CD4-positive, CD25-positive, alpha-beta regulatory T cell (primary cell): ENCODE results near the gene AFTPH. TPM values are rescaled to one million over a fixed set of nuclear protein-coding genes. Genes with fewer than 3 reads are reported as not detected.
A peak's percentile ranks its signal among the peaks of the same experiment; 100 is the strongest.

ENCODE experiments used
- ATAC-seq, 2 donors: fragments of 150-1000 bp; cut with Tn5 transposase; one replicate each; pipeline ENCODE4 v1.10.0; 2021; ENCODE audit warnings: low read depth in 2 of 2, moderate number of reproducible peaks in 2 of 2, moderate library complexity in 1 of 2
- DNase-seq, 3 donors: peaks; one replicate each; pipeline versions ENCODE4 v3.0.0 to v3.0.0-alpha.2; 2012 to 2022; ENCODE audit warnings: mixed read lengths in 1 of 3
- H3K27ac ChIP-seq: one replicate; pipeline ENCODE4 v1.7.0; 2013; ENCODE audit warnings: mild to moderate bottlenecking, low read length; ENCODE audit not compliant: insufficient read depth, poor library complexity, severe bottlenecking
- H3K27me3 ChIP-seq: one replicate; pipeline ENCODE4 v1.7.0; 2013; ENCODE audit warnings: low read length; ENCODE audit not compliant: control insufficient read depth, insufficient read depth
- H3K36me3 ChIP-seq: one replicate; pipeline ENCODE4 v1.7.0; 2013; ENCODE audit warnings: mild to moderate bottlenecking, low read length, moderate library complexity; ENCODE audit not compliant: control insufficient read depth, insufficient read depth
- H3K4me1 ChIP-seq: 2 replicates; pipeline ENCODE4 v1.7.0; 2013; ENCODE audit warnings: mild to moderate bottlenecking, low read length; ENCODE audit not compliant: insufficient read depth, control insufficient read depth, poor library complexity, severe bottlenecking
- H3K4me3 ChIP-seq: one replicate; pipeline ENCODE4 v1.7.0; 2013; ENCODE audit warnings: low read depth, mild to moderate bottlenecking, low read length, moderate library complexity
- H3K9me3 ChIP-seq, 2 experiments: 1 replicate in 1 of 2; 2 replicates in 1 of 2; pipeline ENCODE4 v1.7.0; 2013; ENCODE audit warnings: low read length in 2 of 2, mild to moderate bottlenecking in 1 of 2, moderate library complexity in 1 of 2; ENCODE audit not compliant: control insufficient read depth in 2 of 2
- H3K27ac Mint-ChIP-seq, 3 donors: one replicate each; pipeline ENCODE4 v1.8.0; 2020 to 2022; ENCODE audit warnings: mild to moderate bottlenecking in 3 of 3, mixed read lengths in 3 of 3, moderate library complexity in 2 of 3
- H3K27me3 Mint-ChIP-seq: one replicate; pipeline ENCODE4 v1.8.0; 2022; ENCODE audit warnings: mild to moderate bottlenecking, mixed read lengths
- H3K36me3 Mint-ChIP-seq: one replicate; pipeline ENCODE4 v1.8.0; 2020; ENCODE audit warnings: mixed read lengths
- H3K4me1 Mint-ChIP-seq, 4 donors: one replicate each; pipeline ENCODE4 v1.8.0; 2020 to 2022; ENCODE audit warnings: mixed read lengths in 4 of 4, mild to moderate bottlenecking in 1 of 4
- H3K4me3 Mint-ChIP-seq, 4 donors: one replicate each; pipeline ENCODE4 v1.8.0; 2020 to 2022; ENCODE audit warnings: mild to moderate bottlenecking in 4 of 4, mixed read lengths in 4 of 4, moderate library complexity in 3 of 4
- H3K9me3 Mint-ChIP-seq, 7 donors: one replicate each; pipeline ENCODE4 v1.8.0; 2020 to 2022; ENCODE audit warnings: mixed read lengths in 7 of 7, mild to moderate bottlenecking in 3 of 7, moderate library complexity in 2 of 7
- polyA plus RNA-seq, 4 donors: library from polyadenylated mRNA; unstranded; fragments of 300-500 nt; fragmentation: Illumina TruSeq; gene quantifications; one replicate each; pipeline ENCODE4 v1.2.3, GENCODE V29; 2021
- total RNA-seq: library from RNA; stranded (reverse); gene quantifications from one replicate; pipeline ENCODE4 v1.2.3, GENCODE V29; 2022

Gene AFTPH
- total RNA-seq (45.0 TPM), polyA plus RNA-seq (10 to 100 TPM; 23.7 to 37.0 (median 28.2) TPM)

DNA sequence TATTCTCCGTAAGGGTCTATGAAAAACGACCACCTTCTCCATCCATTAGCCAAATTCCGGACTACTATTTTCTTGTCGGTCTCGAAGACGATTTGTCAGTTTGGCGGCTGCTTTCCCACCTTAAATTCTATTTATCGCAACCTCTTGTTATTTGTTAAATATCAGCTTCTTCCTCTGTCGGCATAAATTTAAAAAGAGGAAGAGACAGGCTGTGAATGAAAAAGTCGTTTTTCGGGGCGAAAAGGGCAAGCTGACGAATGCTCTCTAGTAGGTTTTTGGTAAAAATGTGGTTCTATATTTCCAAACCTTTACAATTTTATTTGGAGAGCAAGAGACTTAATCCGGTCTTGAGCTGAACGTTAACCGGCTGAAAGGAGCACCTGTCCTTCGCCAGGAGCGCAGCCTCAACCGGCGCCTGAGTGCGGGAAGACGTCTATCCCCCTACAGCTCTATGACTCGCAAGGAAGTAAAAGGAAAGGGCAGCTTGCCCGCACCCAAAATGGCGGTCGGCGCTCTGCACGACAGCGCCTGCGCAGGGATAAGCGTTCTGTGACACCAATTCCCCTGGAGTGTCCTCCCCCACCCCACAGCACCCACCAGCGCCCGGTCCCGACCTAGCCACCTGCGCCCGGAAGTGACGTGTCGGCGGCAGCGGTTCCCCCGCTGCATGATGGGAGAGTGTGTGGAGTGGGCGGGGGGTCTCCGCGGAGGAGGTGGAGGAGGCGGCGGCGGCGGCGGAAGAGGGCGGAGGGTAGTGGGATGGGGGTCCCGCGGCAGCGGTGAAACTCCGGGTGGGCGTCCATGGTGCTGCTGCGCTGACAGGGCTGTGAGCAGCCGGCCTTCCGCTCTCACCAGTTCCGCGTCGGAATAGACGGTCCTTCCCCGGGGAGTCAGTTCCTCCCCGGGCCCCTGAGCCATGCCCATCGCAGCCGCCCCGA, at the start of gene AFTPH:
Gene AFTPH (plus strand): TSS at position 663 of the 938 bp plus-strand sequence. CDS start 27,147 bp downstream, outside the sequence.
- H3K4me1 ChIP-seq, result peaks cover 53% of the 10 kb centered on the region
- Mint-ChIP-seq H3K4me3 (peak within 1 kb of the TSS; percentile 95 to 99 (median 98)), H3K9me3 (no peaks in the 10 kb centered on the region), H3K27ac (peak within 1 kb of the TSS; percentile 96 to 99 (median 98)), H3K27me3 (peaks cover 5% of the 10 kb centered on the region), H3K36me3 (no peaks in the 10 kb centered on the region), H3K4me1 (peaks cover 14 to 50% (median 39%) of the 10 kb centered on the region in 4 donors)
- peak; percentile 96 to 98 for ATAC-seq
- DNase-seq, result peak; percentile 99 to 100 (median 100)
- no peaks in the 10 kb centered on the region for H3K27me3 ChIP-seq
- H3K9me3 ChIP-seq, result no peaks in the 10 kb centered on the region
- no peaks in the 10 kb centered on the region for H3K36me3 ChIP-seq
- H3K27ac ChIP-seq, result peak within 1 kb of the TSS; percentile 92
- H3K4me3 ChIP-seq, result peak within 1 kb of the TSS; percentile 99

DNA sequence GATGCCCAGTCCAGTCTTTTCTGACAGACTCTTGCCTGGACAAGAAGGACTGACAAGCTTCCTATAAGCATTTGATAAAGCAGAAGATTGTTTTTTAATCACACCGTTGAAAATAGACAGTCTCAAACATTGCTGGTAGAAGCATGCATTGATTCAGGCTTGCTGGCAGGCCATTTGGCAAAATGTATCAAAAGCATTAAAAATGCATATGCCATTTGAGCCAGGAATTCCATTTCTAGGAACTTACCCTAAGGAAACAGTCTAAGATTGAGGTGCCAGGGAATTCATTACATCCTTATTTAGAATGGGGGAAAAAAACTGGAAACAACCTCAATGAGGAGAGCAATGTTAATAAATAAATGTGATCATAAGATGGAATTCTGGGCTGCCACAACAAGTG, 49.5 kb upstream of the AFTPH start:
- ATAC-seq (no peak), DNase-seq (no peak)
- Mint-ChIP-seq H3K27me3 (peaks cover 9% of the 10 kb centered on the region), H3K4me1 (peaks cover 0 to 3% (median 1%) of the 10 kb centered on the region in 4 donors), H3K27ac (no peak overlapping the region), H3K36me3 (no peaks in the 10 kb centered on the region), H3K4me3 (no peak overlapping the region), H3K9me3 (peaks cover 0 to 2% (median 0%) of the 10 kb centered on the region in 7 donors)
- Histone ChIP-seq H3K27me3 (no peaks in the 10 kb centered on the region), H3K4me1 (no peaks in the 10 kb centered on the region), H3K9me3 (no peaks in the 10 kb centered on the region), H3K36me3 (no peaks in the 10 kb centered on the region), H3K27ac (no peak overlapping the region), H3K4me3 (no peak overlapping the region)

DNA sequence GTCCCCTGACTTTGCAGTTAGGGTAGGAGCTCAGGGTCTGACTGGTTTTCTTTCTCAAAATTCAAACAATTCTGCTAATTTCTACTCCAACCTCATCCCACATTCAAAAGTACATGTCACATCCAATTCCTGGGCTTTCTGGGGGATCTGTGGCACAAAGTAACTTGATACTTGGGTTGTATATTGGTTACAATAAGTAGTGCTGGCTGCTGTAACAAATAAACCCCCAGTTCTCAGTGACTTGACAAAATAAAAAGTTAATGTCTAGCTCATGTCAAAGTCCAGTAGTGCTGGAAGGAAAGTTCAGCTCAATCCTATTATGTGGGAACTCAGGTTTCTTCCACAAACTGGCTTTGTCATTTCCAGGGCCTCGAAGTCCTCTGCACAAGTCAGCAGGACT, 47.1 kb upstream of the AFTPH start:
- Mint-ChIP-seq H3K27me3 (peaks cover 8% of the 10 kb centered on the region), H3K27ac (no peak overlapping the region), H3K4me1 (peaks cover 0 to 3% (median 1%) of the 10 kb centered on the region in 4 donors), H3K36me3 (no peaks in the 10 kb centered on the region), H3K4me3 (no peak overlapping the region), H3K9me3 (no peaks in the 10 kb centered on the region)
- H3K4me3 ChIP-seq, result no peak overlapping the region
- no peak for DNase-seq
- H3K9me3 ChIP-seq, result no peaks in the 10 kb centered on the region
- H3K27ac ChIP-seq, result no peak overlapping the region
- H3K36me3 ChIP-seq, result no peaks in the 10 kb centered on the region
- H3K4me1 ChIP-seq, result no peaks in the 10 kb centered on the region
- no peak for ATAC-seq
- H3K27me3 ChIP-seq, result no peaks in the 10 kb centered on the region

GRCh38 chr2:64477979-64478378, 46.1 kb upstream of the AFTPH start:
- no peaks in the 10 kb centered on the region for H3K27me3 ChIP-seq
- Mint-ChIP-seq H3K4me3 (no peak overlapping the region), H3K4me1 (peaks cover 0 to 3% (median 1%) of the 10 kb centered on the region in 4 donors), H3K9me3 (no peaks in the 10 kb centered on the region), H3K27ac (no peak overlapping the region), H3K36me3 (no peaks in the 10 kb centered on the region), H3K27me3 (peaks cover 4% of the 10 kb centered on the region)
- no peaks in the 10 kb centered on the region for H3K4me1 ChIP-seq
- DNase-seq (no peak), ATAC-seq (no peak)
- H3K36me3 ChIP-seq, result no peaks in the 10 kb centered on the region
- no peaks in the 10 kb centered on the region for H3K9me3 ChIP-seq
- H3K4me3 ChIP-seq, result no peak overlapping the region
- H3K27ac ChIP-seq, result no peak overlapping the region

GRCh38 chr2:64478502-64479230, 45.5 kb upstream of the AFTPH start:
- no peaks in the 10 kb centered on the region for H3K4me1 ChIP-seq
- no peaks in the 10 kb centered on the region for H3K36me3 Mint-ChIP-seq
- no peak overlapping the region for H3K27ac ChIP-seq
- ATAC-seq, result no peak
- no peaks in the 10 kb centered on the region for H3K9me3 Mint-ChIP-seq
- peaks cover 0 to 3% (median 1%) of the 10 kb centered on the region in 4 donors for H3K4me1 Mint-ChIP-seq
- peak in 1 of 3 donors; percentile 79 for DNase-seq
- H3K36me3 ChIP-seq, result no peaks in the 10 kb centered on the region
- H3K4me3 Mint-ChIP-seq, result no peak overlapping the region
- H3K9me3 ChIP-seq, result no peaks in the 10 kb centered on the region
- H3K27me3 ChIP-seq, result no peaks in the 10 kb centered on the region
- no peak overlapping the region for H3K4me3 ChIP-seq
- H3K27ac Mint-ChIP-seq, result no peak overlapping the region
- H3K27me3 Mint-ChIP-seq, result peaks cover 4% of the 10 kb centered on the region

DNA sequence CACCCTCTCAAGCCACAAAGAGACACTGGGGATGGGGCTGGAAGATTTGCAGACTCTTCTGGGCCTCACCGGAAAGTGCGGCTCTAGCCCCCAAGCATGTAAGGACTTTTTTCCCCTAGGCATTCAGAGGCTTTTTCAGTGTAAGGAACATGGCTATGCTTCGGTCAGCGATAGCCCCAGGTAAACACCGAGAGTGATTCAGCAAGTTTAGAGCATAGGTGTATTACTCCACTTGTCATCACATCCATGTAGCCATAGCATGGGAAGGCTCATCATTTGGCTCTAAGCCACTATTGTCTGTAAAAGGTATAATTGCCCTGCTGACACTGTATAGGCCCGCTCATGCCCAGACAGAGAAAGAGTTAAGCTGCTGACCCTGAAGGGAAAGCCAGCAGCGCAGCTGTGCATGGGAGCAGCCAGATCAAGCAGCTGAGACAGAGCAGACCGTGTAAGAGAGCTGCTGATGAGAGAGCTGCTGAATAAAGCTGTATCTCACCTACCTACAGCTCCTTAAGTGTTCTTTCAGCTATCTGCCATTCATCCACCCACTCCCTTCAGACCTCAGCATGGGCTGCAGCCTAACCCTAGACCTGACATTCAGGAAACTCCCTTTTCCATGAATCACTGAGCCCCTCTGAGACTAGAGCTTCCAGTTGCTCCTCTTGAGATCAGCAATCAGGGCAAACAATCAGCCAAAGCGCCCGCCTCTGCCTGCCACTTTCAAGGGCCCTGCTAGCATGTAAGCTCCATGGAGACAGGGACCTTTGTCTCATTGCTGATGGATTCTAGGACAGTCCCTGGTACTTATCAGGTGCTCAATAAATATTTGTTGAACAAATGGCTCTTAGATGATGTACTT, 44.6 kb upstream of the AFTPH start:
- no peak overlapping the region for H3K27ac Mint-ChIP-seq
- no peaks in the 10 kb centered on the region for H3K9me3 ChIP-seq
- no peaks in the 10 kb centered on the region for H3K4me1 ChIP-seq
- no peaks in the 10 kb centered on the region for H3K9me3 Mint-ChIP-seq
- no peak for DNase-seq
- no peak overlapping the region for H3K4me3 Mint-ChIP-seq
- H3K36me3 ChIP-seq, result no peaks in the 10 kb centered on the region
- no peaks in the 10 kb centered on the region for H3K36me3 Mint-ChIP-seq
- no peak for ATAC-seq
- no peak overlapping the region for H3K27ac ChIP-seq
- H3K27me3 Mint-ChIP-seq, result peaks cover 4% of the 10 kb centered on the region
- peaks cover 0 to 2% (median under 1%) of the 10 kb centered on the region in 4 donors for H3K4me1 Mint-ChIP-seq
- H3K4me3 ChIP-seq, result no peak overlapping the region
- H3K27me3 ChIP-seq, result no peaks in the 10 kb centered on the region

DNA sequence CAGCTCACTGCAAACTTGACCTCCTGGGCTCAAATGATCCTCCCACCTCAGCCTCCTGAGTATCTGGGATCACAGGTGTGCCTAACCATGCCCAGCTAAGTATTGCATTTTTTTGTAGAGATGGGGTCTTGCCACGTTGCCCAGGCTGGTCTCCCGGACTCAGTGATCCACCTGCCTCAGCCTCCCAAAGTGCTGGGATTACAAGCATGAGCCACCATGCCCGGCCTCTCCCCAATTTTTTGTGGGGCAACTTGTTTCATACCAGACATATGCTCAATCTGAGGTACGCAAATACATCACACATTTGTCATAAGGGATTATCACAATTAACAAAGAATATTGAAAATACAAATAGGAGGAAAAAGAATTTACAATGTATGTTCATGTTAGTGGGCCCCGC, 42.5 kb upstream of the AFTPH start:
- H3K4me3 ChIP-seq, result no peak overlapping the region
- no peaks in the 10 kb centered on the region for H3K9me3 ChIP-seq
- Mint-ChIP-seq H3K36me3 (no peaks in the 10 kb centered on the region), H3K4me3 (no peak overlapping the region), H3K9me3 (no peaks in the 10 kb centered on the region), H3K27ac (no peak overlapping the region), H3K4me1 (peaks cover 0 to 2% (median 0%) of the 10 kb centered on the region in 4 donors), H3K27me3 (peaks cover 13% of the 10 kb centered on the region)
- no peak for ATAC-seq
- H3K27ac ChIP-seq, result no peak overlapping the region
- H3K27me3 ChIP-seq, result no peaks in the 10 kb centered on the region
- H3K36me3 ChIP-seq, result no peaks in the 10 kb centered on the region
- H3K4me1 ChIP-seq, result no peaks in the 10 kb centered on the region
- no peak for DNase-seq
